Measurements from ENCODE around the gene UBTF. TPM values are rescaled to one million over a fixed set of nuclear protein-coding genes. Genes with fewer than 3 reads are reported as not detected.
A peak's percentile ranks its signal among the peaks of the same experiment; 100 is the strongest.

The UBTF gene
- total RNA-seq, 4 donors from 2014 or later: 54.8 to 102 (median 71.8) TPM

- peak; percentile 99 to 100 for DNase-seq (ENCODE audit: low spot score in 2 of 2)
- H3K27ac ChIP-seq: peak within 1 kb of the TSS; percentile 99
- TF ChIP-seq POLR2AphosphoS5 (IDR thresholded peaks at IDR 0.05) (peak in 1 of 3 donors; percentile 20), POLR2A (IDR thresholded peaks at IDR 0.05) (no peak)
- peak within 1 kb of the TSS; percentile 94 for H3K4me3 ChIP-seq
- peaks cover 24% of the 10 kb centered on the region for H3K36me3 ChIP-seq
- no peaks in the 10 kb centered on the region for H3K9me3 ChIP-seq
- H3K27me3 ChIP-seq: no peaks in the 10 kb centered on the region
- WGBS: no CpG with 5 or more reads among the region's 126 CpGs
- H3K4me1 ChIP-seq: peaks cover 48% of the 10 kb centered on the region
These were observed 19.7 kb downstream of the UBTF start, which contains the start of gene ATXN7L3 for GRCh38 chr17:44199553-44200477. Gene ATXN7L3, minus strand, starts transcription at chr17:44199884. Its CDS starts 1,814 bp downstream, at chr17:44198070.

GRCh38 chr17:44198721-44199552 is 20.5 kb downstream of the UBTF start:
- DNase-seq (ENCODE audit: low spot score in 2 of 2): peak in 1 of 2 donors; percentile 82
- H3K27ac ChIP-seq: peak overlapping the region; percentile 99
- H3K27me3 ChIP-seq: no peaks in the 10 kb centered on the region
- no peaks in the 10 kb centered on the region for H3K9me3 ChIP-seq
- no peak for TF ChIP-seq EP300 (IDR thresholded peaks at IDR 0.05)
- TF ChIP-seq POLR2AphosphoS5 (IDR thresholded peaks at IDR 0.05): no peak
- TF ChIP-seq, protein P1, sequence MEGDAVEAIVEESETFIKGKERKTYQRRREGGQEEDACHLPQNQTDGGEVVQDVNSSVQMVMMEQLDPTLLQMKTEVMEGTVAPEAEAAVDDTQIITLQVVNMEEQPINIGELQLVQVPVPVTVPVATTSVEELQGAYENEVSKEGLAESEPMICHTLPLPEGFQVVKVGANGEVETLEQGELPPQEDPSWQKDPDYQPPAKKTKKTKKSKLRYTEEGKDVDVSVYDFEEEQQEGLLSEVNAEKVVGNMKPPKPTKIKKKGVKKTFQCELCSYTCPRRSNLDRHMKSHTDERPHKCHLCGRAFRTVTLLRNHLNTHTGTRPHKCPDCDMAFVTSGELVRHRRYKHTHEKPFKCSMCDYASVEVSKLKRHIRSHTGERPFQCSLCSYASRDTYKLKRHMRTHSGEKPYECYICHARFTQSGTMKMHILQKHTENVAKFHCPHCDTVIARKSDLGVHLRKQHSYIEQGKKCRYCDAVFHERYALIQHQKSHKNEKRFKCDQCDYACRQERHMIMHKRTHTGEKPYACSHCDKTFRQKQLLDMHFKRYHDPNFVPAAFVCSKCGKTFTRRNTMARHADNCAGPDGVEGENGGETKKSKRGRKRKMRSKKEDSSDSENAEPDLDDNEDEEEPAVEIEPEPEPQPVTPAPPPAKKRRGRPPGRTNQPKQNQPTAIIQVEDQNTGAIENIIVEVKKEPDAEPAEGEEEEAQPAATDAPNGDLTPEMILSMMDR (IDR thresholded peaks at IDR 0.05): no peak
- no peak for TF ChIP-seq POLR2A (IDR thresholded peaks at IDR 0.05)
- peaks cover 40% of the 10 kb centered on the region for H3K4me1 ChIP-seq
- WGBS: 2% methylated on average over 9 of the region's 68 CpGs
- H3K4me3 ChIP-seq: peak overlapping the region; percentile 94
- H3K36me3 ChIP-seq: peaks cover 33% of the 10 kb centered on the region

- H3K4me3 ChIP-seq: peak overlapping the region; percentile 94
- no peaks in the 10 kb centered on the region for H3K27me3 ChIP-seq
- 57% methylated on average over 10 of the region's 11 CpGs for WGBS
- peaks cover 41% of the 10 kb centered on the region for H3K36me3 ChIP-seq
- H3K27ac ChIP-seq: peak overlapping the region; percentile 99
- DNase-seq (ENCODE audit: low spot score in 2 of 2): peak in 1 of 2 donors; percentile 64
- H3K9me3 ChIP-seq: no peaks in the 10 kb centered on the region
- peaks cover 32% of the 10 kb centered on the region for H3K4me1 ChIP-seq
- no peak for TF ChIP-seq POLR2A (IDR thresholded peaks at IDR 0.05)
- no peak for TF ChIP-seq POLR2AphosphoS5 (IDR thresholded peaks at IDR 0.05)
- TF ChIP-seq, protein P1 (IDR thresholded peaks at IDR 0.05): no peak
- no peak for TF ChIP-seq EP300 (IDR thresholded peaks at IDR 0.05)
These were observed 21.3 kb downstream of the UBTF start for GRCh38 chr17:44197980-44198720.

DNA sequence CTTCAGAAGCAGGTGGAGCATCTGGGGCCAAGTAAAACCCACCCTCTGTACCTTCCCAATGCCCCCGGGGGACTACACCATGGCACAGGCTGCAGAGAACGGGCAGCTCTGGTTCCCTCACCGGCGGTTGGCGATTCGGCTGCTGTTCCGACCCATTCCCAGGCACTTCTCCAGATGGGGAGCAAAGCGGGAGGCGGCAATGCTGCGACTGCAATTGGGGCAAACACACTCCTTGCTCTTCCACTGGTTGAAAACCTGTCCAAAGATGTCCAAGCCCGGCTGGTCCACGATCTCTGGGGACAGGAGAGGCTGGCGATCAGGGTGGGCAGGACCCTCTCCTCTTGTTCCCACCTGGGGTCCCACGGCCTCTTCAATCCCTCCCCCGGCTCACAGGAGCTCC is 22.4 kb downstream of the UBTF start:
- TF ChIP-seq, protein P1 (IDR thresholded peaks at IDR 0.05): no peak
- TF ChIP-seq EP300 (IDR thresholded peaks at IDR 0.05): no peak
- TF ChIP-seq POLR2A (IDR thresholded peaks at IDR 0.05): no peak
- TF ChIP-seq POLR2AphosphoS5 (IDR thresholded peaks at IDR 0.05): no peak
- Histone ChIP-seq H3K9me3 (no peaks in the 10 kb centered on the region), H3K4me1 (peaks cover 29% of the 10 kb centered on the region), H3K36me3 (peaks cover 44% of the 10 kb centered on the region), H3K4me3 (no peak overlapping the region), H3K27ac (no peak overlapping the region), H3K27me3 (no peaks in the 10 kb centered on the region)
- 85% methylated on average over 12 of the region's 15 CpGs for WGBS
- DNase-seq (ENCODE audit: low spot score in 2 of 2): peak in 1 of 2 donors; percentile 62

Measured in suprapubic skin (tissue), 4 donors.